Activated CD8-positive, alpha-beta T cell treated with anti-CD3 and anti-CD28 coated beads, Interleukin-2, amount 10 ng/mL, durations not matched to agents 7 days and 5 days (primary cell): Measurements from ENCODE around the gene SLC41A1. TPM values are rescaled to one million over a fixed set of nuclear protein-coding genes. Genes with fewer than 3 reads are reported as not detected.
"Not testable (repeated sequence)": the region's sequence is repeated elsewhere in the genome, so short reads cannot be mapped to it uniquely, and the experiment has no call there.

ENCODE experiments used
- ATAC-seq: fragments of 150-1000 bp; cut with Tn5 transposase; one replicate; pipeline ENCODE4 v1.10.0; 2021; ENCODE audit warnings: moderate library complexity
- CTCF ChIA-PET: fragments of 350-600 bp; sonication (Branson Sonifier 250); formaldehyde crosslinking; loops from one replicate; lab custom pipeline; 2021; ENCODE audit warnings: antibody characterized with exemption; lab: Charles Lee
- POLR2A ChIA-PET: fragments of 350-600 bp; sonication (Branson Sonifier 250); formaldehyde crosslinking; loops from one replicate; lab custom pipeline; 2021; ENCODE audit warnings: antibody characterized with exemption; lab: Charles Lee
- DNase-seq: peaks from one replicate; pipeline ENCODE4 v3.0.0-alpha.2; 2020
- H3K27ac Mint-ChIP-seq: one replicate; pipeline ENCODE4 v1.8.0; 2021; ENCODE audit warnings: mild to moderate bottlenecking, mixed read lengths
- H3K27me3 Mint-ChIP-seq: one replicate; pipeline ENCODE4 v1.8.0; 2021; ENCODE audit warnings: low read depth, mixed read lengths
- H3K36me3 Mint-ChIP-seq: one replicate; pipeline ENCODE4 v1.8.0; 2021; ENCODE audit warnings: low read depth, mixed read lengths
- H3K4me1 Mint-ChIP-seq: one replicate; pipeline ENCODE4 v1.8.0; 2021; ENCODE audit warnings: low read depth, mixed read lengths
- H3K4me3 Mint-ChIP-seq: one replicate; pipeline ENCODE4 v1.8.0; 2021; ENCODE audit warnings: mild to moderate bottlenecking, mixed read lengths
- H3K9me3 Mint-ChIP-seq: one replicate; pipeline ENCODE4 v1.8.0; 2022; ENCODE audit warnings: mixed read lengths; ENCODE audit not compliant: insufficient read depth
- total RNA-seq, 2 experiments: library from RNA; stranded (reverse); gene quantifications; one replicate each; pipeline ENCODE4 v1.2.3, GENCODE V29; 2021

Gene SLC41A1
- total RNA-seq, 2 experiments from 2014 or later: 8.9 to 10.1 TPM

- Mint-ChIP-seq H3K4me1 (peaks cover 5% of the 10 kb centered on the region), H3K36me3 (no peaks in the 10 kb centered on the region), H3K27ac (no peak overlapping the region), H3K9me3 (no peaks in the 10 kb centered on the region), H3K4me3 (no peak overlapping the region), H3K27me3 (no peaks in the 10 kb centered on the region)
- ATAC-seq: no peak
- POLR2A ChIA-PET: no interaction called here
- DNase-seq: no peak
- CTCF ChIA-PET: interaction anchor here (1.3 kb wide), 1 partner anchor 48 kb away, joined by 4 read pairs; no protein-coding TSS in a partner anchor
These were observed 27.3 kb upstream of the SLC41A1 start for GRCh38 chr1:205840146-205840923.

GRCh38 chr1:205837382-205837970 lies 24.5 kb upstream of the SLC41A1 start:
- H3K36me3 Mint-ChIP-seq: no peaks in the 10 kb centered on the region
- POLR2A ChIA-PET: no interaction called here
- DNase-seq: no peak
- H3K9me3 Mint-ChIP-seq: no peaks in the 10 kb centered on the region
- H3K4me1 Mint-ChIP-seq: peaks cover 5% of the 10 kb centered on the region
- no peak for ATAC-seq
- no peak overlapping the region for H3K27ac Mint-ChIP-seq
- CTCF ChIA-PET: interaction anchor here (0.6 to 1.3 kb wide), 3 partner anchors 45 to 269 kb away, joined by 3 read pairs; no protein-coding TSS in a partner anchor
- H3K4me3 Mint-ChIP-seq: no peak overlapping the region
- H3K27me3 Mint-ChIP-seq: no peaks in the 10 kb centered on the region

DNA sequence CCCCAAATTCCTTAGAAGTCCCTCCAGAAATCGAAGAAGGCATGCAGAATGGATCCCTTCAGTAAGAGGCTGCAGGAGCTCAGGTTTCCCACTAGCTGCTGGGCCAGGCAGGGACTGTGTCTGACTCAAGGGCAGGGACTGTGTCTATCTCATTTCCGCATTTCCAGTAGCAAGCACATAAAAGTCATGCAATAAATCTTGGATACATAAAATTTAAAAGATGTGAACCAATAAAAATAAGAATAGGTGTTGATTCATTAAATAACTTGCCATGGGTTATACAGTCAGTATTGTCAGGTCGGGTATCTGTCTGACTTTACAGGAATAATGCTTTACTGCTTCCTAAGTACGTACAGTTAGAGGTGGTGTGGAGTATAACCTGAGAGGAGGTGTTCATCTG lies 21.8 kb upstream of the SLC41A1 start:
- Mint-ChIP-seq H3K4me3 (no peak overlapping the region), H3K27ac (no peak overlapping the region), H3K4me1 (no peaks in the 10 kb centered on the region), H3K9me3 (no peaks in the 10 kb centered on the region), H3K27me3 (no peaks in the 10 kb centered on the region), H3K36me3 (no peaks in the 10 kb centered on the region)
- CTCF ChIA-PET: no interaction called here
- ATAC-seq (no peak), DNase-seq (no peak)
- POLR2A ChIA-PET: no interaction called here

- H3K4me3 Mint-ChIP-seq: no peak overlapping the region
- H3K27me3 Mint-ChIP-seq: no peaks in the 10 kb centered on the region
- H3K36me3 Mint-ChIP-seq: no peaks in the 10 kb centered on the region
- ChIA-PET POLR2A (no interaction called here), CTCF (interaction anchor here (1.1 to 1.5 kb wide), 3 partner anchors 8 to 145 kb away, joined by 4 to 6 read pairs (median 4); no protein-coding TSS in a partner anchor)
- H3K27ac Mint-ChIP-seq: no peak overlapping the region
- ATAC-seq (no peak), DNase-seq (no peak)
- H3K4me1 Mint-ChIP-seq: no peaks in the 10 kb centered on the region
- H3K9me3 Mint-ChIP-seq: no peaks in the 10 kb centered on the region
These were observed 19.3 kb upstream of the SLC41A1 start for GRCh38 chr1:205832326-205832751.

GRCh38 chr1:205827623-205828022 lies 14.6 kb upstream of the SLC41A1 start:
- H3K27ac Mint-ChIP-seq: no peak overlapping the region
- H3K36me3 Mint-ChIP-seq: peaks cover 4% of the 10 kb centered on the region
- ATAC-seq: no peak
- peaks cover 4% of the 10 kb centered on the region for H3K27me3 Mint-ChIP-seq
- CTCF ChIA-PET: interaction anchor here (1.4 kb wide), 1 partner anchor 150 kb away, joined by 4 read pairs; no protein-coding TSS in a partner anchor
- H3K9me3 Mint-ChIP-seq: peaks cover 3% of the 10 kb centered on the region
- no peak for DNase-seq
- peaks cover 9% of the 10 kb centered on the region for H3K4me1 Mint-ChIP-seq
- H3K4me3 Mint-ChIP-seq: no peak overlapping the region
- POLR2A ChIA-PET: no interaction called here

- Mint-ChIP-seq H3K9me3 (peaks cover 3% of the 10 kb centered on the region), H3K4me1 (peaks cover 9% of the 10 kb centered on the region), H3K36me3 (peaks cover 4% of the 10 kb centered on the region), H3K27ac (no peak overlapping the region), H3K27me3 (peaks cover 4% of the 10 kb centered on the region), H3K4me3 (no peak overlapping the region)
- ChIA-PET POLR2A (interaction anchor here (1.2 kb wide), 1 partner anchor 14 kb away, joined by 3 read pairs; the partner anchor contains the start of gene SLC41A1), CTCF (interaction anchor here (1.4 to 1.9 kb wide), 3 partner anchors 35 to 168 kb away, joined by 4 to 5 read pairs (median 4); no protein-coding TSS in a partner anchor)
- DNase-seq (no peak), ATAC-seq (no peak)
These were observed 14.0 kb upstream of the SLC41A1 start for GRCh38 chr1:205826995-205827394.

DNA sequence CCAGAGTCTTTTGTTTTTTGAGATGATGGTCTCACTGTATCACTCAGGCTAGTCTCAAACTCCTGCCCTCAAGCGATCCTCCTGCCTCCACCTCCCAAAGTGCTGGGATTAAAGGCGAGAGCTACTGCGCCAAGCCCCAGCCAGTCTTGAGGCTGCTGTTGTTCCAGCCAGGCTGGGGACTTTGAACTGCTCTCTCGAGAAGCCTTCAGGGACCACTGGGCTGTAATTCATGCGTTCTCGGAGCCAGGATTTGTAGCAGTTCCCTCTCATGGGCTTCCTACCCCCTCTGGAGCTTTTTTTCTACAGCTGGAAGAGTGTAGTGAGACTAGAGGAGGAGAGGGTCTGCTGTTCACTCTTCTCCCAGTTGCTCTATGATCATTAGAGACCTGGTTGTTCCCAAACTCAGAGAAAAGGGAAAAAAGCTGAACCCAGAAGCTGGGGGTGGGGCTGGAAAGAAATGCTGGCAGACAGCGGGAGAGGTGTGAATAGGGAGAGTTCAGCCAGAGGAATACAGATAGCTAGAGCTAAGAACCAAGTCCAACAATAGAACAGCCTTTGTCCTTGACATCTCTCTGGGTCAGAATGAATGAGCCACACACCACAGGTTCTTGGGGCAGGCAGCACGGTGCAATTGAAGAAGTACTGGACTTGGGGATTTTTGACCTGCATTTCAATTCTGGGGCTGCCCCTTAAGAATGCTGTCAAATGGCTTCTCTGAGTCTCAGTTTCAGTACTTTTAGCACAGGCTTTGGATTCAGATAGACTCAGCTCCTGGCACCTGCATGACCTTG lies 13.2 kb upstream of the SLC41A1 start:
- peaks cover 4% of the 10 kb centered on the region for H3K27me3 Mint-ChIP-seq
- no peak for ATAC-seq
- ChIA-PET CTCF (interaction anchor here (1.6 to 1.9 kb wide), 3 partner anchors 35 to 167 kb away, joined by 4 to 8 read pairs (median 5); no protein-coding TSS in a partner anchor), POLR2A (interaction anchor here (1.2 kb wide), 1 partner anchor 13 kb away, joined by 3 read pairs; the partner anchor contains the start of gene SLC41A1)
- no peak overlapping the region for H3K4me3 Mint-ChIP-seq
- DNase-seq: no peak
- peaks cover 3% of the 10 kb centered on the region for H3K9me3 Mint-ChIP-seq
- peaks cover 9% of the 10 kb centered on the region for H3K4me1 Mint-ChIP-seq
- no peak overlapping the region for H3K27ac Mint-ChIP-seq
- H3K36me3 Mint-ChIP-seq: peaks cover 4% of the 10 kb centered on the region

DNA sequence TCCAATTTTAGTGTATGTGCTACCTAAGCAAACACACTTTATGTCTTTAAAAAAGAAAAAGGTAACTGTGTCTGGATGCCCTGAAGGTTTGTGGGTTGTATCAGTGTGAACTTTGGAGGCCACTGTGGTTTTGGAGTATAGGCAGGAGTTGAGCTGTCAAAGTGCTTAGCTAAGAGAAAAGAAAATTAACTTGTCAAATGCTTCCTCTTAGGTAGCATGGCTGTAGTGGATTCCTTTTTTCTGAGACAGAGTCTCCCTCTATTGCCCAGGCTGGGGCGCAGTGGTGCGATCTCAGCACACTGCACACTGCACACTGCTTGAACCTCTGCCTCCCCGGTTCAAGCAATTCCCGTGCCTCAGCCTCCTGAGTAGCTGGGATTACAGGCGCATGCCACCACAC lies 11.2 kb upstream of the SLC41A1 start:
- no peak for DNase-seq
- CTCF ChIA-PET: interaction anchor here (1.1 to 1.2 kb wide), 3 partner anchors 9 to 153 kb away, joined by 3 to 5 read pairs (median 4); no protein-coding TSS in a partner anchor
- H3K27me3 Mint-ChIP-seq: peaks cover 12% of the 10 kb centered on the region
- peaks cover 9% of the 10 kb centered on the region for H3K4me1 Mint-ChIP-seq
- POLR2A ChIA-PET: no interaction called here
- no peak overlapping the region for H3K4me3 Mint-ChIP-seq
- ATAC-seq: no peak
- peaks cover 3% of the 10 kb centered on the region for H3K9me3 Mint-ChIP-seq
- no peak overlapping the region for H3K27ac Mint-ChIP-seq
- H3K36me3 Mint-ChIP-seq: peaks cover 4% of the 10 kb centered on the region

GRCh38 chr1:205823260-205823659 lies 10.3 kb upstream of the SLC41A1 start:
- DNase-seq, H3K27ac Mint-ChIP-seq, H3K4me1 Mint-ChIP-seq, H3K36me3 Mint-ChIP-seq, H3K4me3 Mint-ChIP-seq, POLR2A ChIA-PET, ATAC-seq, H3K9me3 Mint-ChIP-seq: not testable (repeated sequence)
- H3K27me3 Mint-ChIP-seq: peaks cover 14% of the 10 kb centered on the region
- CTCF ChIA-PET: interaction anchor here (1.2 kb wide), 1 partner anchor 154 kb away, joined by 3 read pairs; no protein-coding TSS in a partner anchor

DNA sequence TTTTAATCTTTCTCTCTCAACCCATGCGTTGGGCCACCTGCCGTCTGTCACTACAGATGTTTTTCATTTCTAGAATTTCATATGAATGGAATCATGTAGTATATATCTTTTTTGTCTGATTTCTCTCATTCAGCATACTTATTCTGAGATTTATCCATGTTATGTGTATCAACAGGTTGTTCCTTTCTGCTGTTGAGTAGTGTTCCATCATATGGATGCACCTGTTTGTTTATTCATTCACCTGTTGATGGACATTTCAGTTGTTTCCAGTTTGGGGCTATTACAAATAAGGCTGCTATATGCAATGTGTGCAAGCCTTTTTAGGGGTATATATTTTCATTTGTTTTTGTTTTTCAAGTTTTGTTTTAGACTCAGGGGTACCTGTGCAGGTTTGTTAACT lies 9.4 kb upstream of the SLC41A1 start:
- DNase-seq (no peak), ATAC-seq (no peak)
- CTCF ChIA-PET: no interaction called here
- peaks cover 4% of the 10 kb centered on the region for H3K36me3 Mint-ChIP-seq
- peaks cover 14% of the 10 kb centered on the region for H3K27me3 Mint-ChIP-seq
- peaks cover 3% of the 10 kb centered on the region for H3K9me3 Mint-ChIP-seq
- POLR2A ChIA-PET: no interaction called here
- no peak overlapping the region for H3K4me3 Mint-ChIP-seq
- peaks cover 9% of the 10 kb centered on the region for H3K4me1 Mint-ChIP-seq
- H3K27ac Mint-ChIP-seq: no peak overlapping the region

GRCh38 chr1:205817988-205818387 lies 5.0 kb upstream of the SLC41A1 start:
- peaks cover 8% of the 10 kb centered on the region for H3K4me1 Mint-ChIP-seq
- peaks cover 17% of the 10 kb centered on the region for H3K27me3 Mint-ChIP-seq
- no peak for ATAC-seq
- POLR2A ChIA-PET: no interaction called here
- no peak overlapping the region for H3K27ac Mint-ChIP-seq
- no peak overlapping the region for H3K4me3 Mint-ChIP-seq
- H3K9me3 Mint-ChIP-seq: no peaks in the 10 kb centered on the region
- H3K36me3 Mint-ChIP-seq: no peaks in the 10 kb centered on the region
- no peak for DNase-seq
- CTCF ChIA-PET: no interaction called here
